ENCODE data around the gene GALNT1.

DNA sequence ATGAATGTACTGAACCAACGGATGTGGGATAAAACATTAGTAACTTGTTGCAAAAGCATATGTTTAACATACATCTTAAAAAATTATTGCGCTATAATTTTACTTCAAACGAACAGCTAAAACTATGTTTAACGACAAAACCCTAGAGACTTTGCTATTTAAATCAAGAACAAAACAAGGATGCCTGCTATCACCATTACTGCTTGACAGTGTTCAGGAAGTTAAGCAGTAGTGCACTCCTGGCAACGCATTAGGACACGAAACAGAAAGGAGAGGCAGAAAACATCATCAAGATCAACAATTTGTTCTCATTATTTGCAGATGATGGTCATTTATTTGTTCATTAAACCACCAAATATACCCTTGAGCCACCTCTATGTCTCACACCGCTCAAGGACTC lies 151.9 kb downstream of the GALNT1 start:
- no peak for TF ChIP-seq CTCF (optimal IDR thresholded peaks at IDR 0.05 in 1 of 3, IDR thresholded peaks at IDR 0.05 in 1 of 3, conservative IDR thresholded peaks at IDR 0.05 in 1 of 3; ENCODE audit: extremely low read depth in 1 of 3, insufficient read depth in 2 of 3, low read length in 3 of 3)
- TF ChIP-seq EZH2 (IDR thresholded peaks at IDR 0.05; ENCODE audit: low read length) = no peak

All from keratinocyte (primary cell).